PC-3 (cell line): Measurements from ENCODE around the gene MYOZ2. TPM values are rescaled to one million over a fixed set of nuclear protein-coding genes. Genes with fewer than 3 reads are reported as not detected.
A peak's percentile ranks its signal among the peaks of the same experiment; 100 is the strongest.

ENCODE experiments used
- ATAC-seq: fragments of 200-7000 bp; cut with Tn5 transposase; 2 replicates; pipeline ENCODE4 v1.9.1; 2020; ENCODE audit warnings: mild to moderate bottlenecking, moderate library complexity
- BruUV-seq: library from RNA; stranded (reverse); fragments of 400-500 nt; replicated peaks from 2 replicates; lab custom pipeline; 2021; lab: Mats Ljungman, UMichigan
- CTCF ChIA-PET: fragments of 300-600 bp; sonication (Branson Sonifier 250); formaldehyde crosslinking; loops from one replicate; lab custom pipeline; 2022; ENCODE audit warnings: antibody characterized with exemption; lab: Charles Lee
- POLR2A ChIA-PET: fragments of 300-600 bp; sonication (Branson Sonifier 250); formaldehyde crosslinking; loops from one replicate; lab custom pipeline; 2022; ENCODE audit warnings: antibody characterized with exemption; ENCODE audit not compliant: unreplicated experiment; lab: Charles Lee
- DNase-seq: peaks from one replicate; pipeline ENCODE4 v3.0.0-alpha.2; 2015
- H2AFZ ChIP-seq: fragments of 300-600 bp; sonication (generic); 2 replicates; pipeline ENCODE4 v1.6.0; 2016; ENCODE audit warnings: antibody characterized with exemption, low read length
- H3F3A ChIP-seq: fragments of 300-600 bp; sonication (generic); one replicate; pipeline ENCODE4 v1.6.0; 2017; ENCODE audit warnings: antibody characterized with exemption, low read length, control low read depth, mild to moderate bottlenecking; ENCODE audit not compliant: unreplicated experiment
- H3K27ac ChIP-seq: fragments of 300-600 bp; sonication (generic); 2 replicates; pipeline ENCODE4 v1.5.1; 2016; ENCODE audit warnings: mild to moderate bottlenecking, low read length
- H3K27me3 ChIP-seq: fragments of 300-600 bp; sonication (generic); 2 replicates; pipeline ENCODE4 v1.6.1; 2016; ENCODE audit warnings: low read length, mixed read lengths
- H3K36me3 ChIP-seq: fragments of 300-600 bp; sonication (generic); 2 replicates; pipeline ENCODE4 v1.6.1; 2016; ENCODE audit warnings: low read depth, mixed run types, low read length, mixed read lengths
- H3K4me1 ChIP-seq: fragments of 300-600 bp; sonication (generic); 2 replicates; pipeline ENCODE4 v1.5.1; 2016; ENCODE audit warnings: low read length; ENCODE audit not compliant: insufficient read depth
- H3K4me2 ChIP-seq: fragments of 300-600 bp; sonication (generic); 2 replicates; pipeline ENCODE4 v1.6.0; 2016; ENCODE audit warnings: low read length
- H3K4me3 ChIP-seq: fragments of 300-600 bp; sonication (generic); 2 replicates; pipeline ENCODE4 v1.5.1; 2016; ENCODE audit warnings: mild to moderate bottlenecking, low read length, mixed read lengths
- H3K79me2 ChIP-seq: fragments of 300-600 bp; sonication (generic); 2 replicates; pipeline ENCODE4 v1.6.1; 2017; ENCODE audit warnings: low read length, mixed read lengths
- H3K9ac ChIP-seq: fragments of 300-600 bp; sonication (generic); 2 replicates; pipeline ENCODE4 v1.6.0; 2016; ENCODE audit warnings: mild to moderate bottlenecking, low read length
- H3K9me2 ChIP-seq: fragments of 300-600 bp; sonication (generic); replicated peaks from 2 replicates; pipeline ENCODE4 v1.6.1; 2016; ENCODE audit warnings: mixed run types, low read length, mixed read lengths
- H3K9me3 ChIP-seq: fragments of 300-600 bp; sonication (generic); 2 replicates; pipeline ENCODE4 v1.6.1; 2016; ENCODE audit warnings: low read length, mixed read lengths
- H4K20me1 ChIP-seq: fragments of 300-600 bp; sonication (generic); 2 replicates; pipeline ENCODE4 v1.6.1; 2016; ENCODE audit warnings: low read length, mixed read lengths
- EZH2 ChIP-seq: fragments of 300-600 bp; sonication (generic); IDR thresholded peaks from one replicate; pipeline ENCODE4 v1.6.1; 2017; ENCODE audit warnings: antibody characterized with exemption, mild to moderate bottlenecking, low read length; ENCODE audit not compliant: unreplicated experiment
- EZH2phosphoT487 ChIP-seq: fragments of 300-600 bp; sonication (generic); IDR thresholded peaks from 2 replicates; pipeline ENCODE4 v1.6.1; 2018; ENCODE audit warnings: mild to moderate bottlenecking, antibody characterized with exemption, low read length, borderline replicate concordance
- intact Hi-C: fragments of 100-400 bp; cut with micrococcal nuclease; formaldehyde crosslinking; loops from 2 replicates; pipeline ENCODE4 v1.9.0; 2023
- total RNA-seq: library from RNA; depleted of rRNA; stranded (reverse); fragments of >200 nt; gene quantifications from 2 replicates; pipeline ENCODE4 v1.2.3, GENCODE V29; 2014
- TF ChIP-seq, protein P1 (sequence below): fragments of 300-600 bp; sonication (generic); conservative IDR thresholded peaks from 2 replicates; pipeline ENCODE4 v1.5.1; 2017; ENCODE audit warnings: antibody characterized with exemption, low read depth, mild to moderate bottlenecking, low read length

The MYOZ2 gene
- total RNA-seq, 1 experiment from 2014 or later, result not detected

DNA sequence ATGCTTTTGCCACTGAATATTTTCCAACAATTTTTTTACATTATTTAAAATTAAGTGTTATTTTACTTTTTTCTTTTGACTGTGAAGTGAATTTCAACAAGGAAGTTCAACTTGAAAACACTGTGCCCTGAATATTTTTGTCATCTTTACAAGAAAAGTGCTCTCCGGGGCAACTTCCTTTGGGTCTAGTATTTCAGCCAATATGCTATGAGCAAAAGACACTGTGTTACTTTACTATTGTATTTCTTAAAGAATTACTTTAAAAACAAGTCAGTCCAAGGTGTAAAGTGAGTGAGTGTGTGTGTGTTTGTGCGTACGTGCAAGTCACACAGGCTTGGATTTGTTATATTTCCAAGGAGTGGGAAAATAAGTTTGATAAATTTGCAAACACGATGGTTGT, 69.3 kb downstream of the MYOZ2 start:
- no peak overlapping the region for H3K27ac ChIP-seq
- H2AFZ ChIP-seq, result no peak overlapping the region
- ATAC-seq (no peak), DNase-seq (peak; percentile 32)
- no TSS peak for BruUV-seq
- no peaks in the 10 kb centered on the region for H3K9me3 ChIP-seq
- TF ChIP-seq EZH2 (no peak), EZH2phosphoT487 (no peak)
- TF ChIP-seq, protein P1, sequence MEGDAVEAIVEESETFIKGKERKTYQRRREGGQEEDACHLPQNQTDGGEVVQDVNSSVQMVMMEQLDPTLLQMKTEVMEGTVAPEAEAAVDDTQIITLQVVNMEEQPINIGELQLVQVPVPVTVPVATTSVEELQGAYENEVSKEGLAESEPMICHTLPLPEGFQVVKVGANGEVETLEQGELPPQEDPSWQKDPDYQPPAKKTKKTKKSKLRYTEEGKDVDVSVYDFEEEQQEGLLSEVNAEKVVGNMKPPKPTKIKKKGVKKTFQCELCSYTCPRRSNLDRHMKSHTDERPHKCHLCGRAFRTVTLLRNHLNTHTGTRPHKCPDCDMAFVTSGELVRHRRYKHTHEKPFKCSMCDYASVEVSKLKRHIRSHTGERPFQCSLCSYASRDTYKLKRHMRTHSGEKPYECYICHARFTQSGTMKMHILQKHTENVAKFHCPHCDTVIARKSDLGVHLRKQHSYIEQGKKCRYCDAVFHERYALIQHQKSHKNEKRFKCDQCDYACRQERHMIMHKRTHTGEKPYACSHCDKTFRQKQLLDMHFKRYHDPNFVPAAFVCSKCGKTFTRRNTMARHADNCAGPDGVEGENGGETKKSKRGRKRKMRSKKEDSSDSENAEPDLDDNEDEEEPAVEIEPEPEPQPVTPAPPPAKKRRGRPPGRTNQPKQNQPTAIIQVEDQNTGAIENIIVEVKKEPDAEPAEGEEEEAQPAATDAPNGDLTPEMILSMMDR, result no peak
- POLR2A ChIA-PET, result no interaction called here
- intact Hi-C loops, result no loop called here
- H3F3A ChIP-seq, result peaks cover 3% of the 10 kb centered on the region
- no peak overlapping the region for H3K4me2 ChIP-seq
- H3K4me1 ChIP-seq, result peaks cover 20% of the 10 kb centered on the region
- no peaks in the 10 kb centered on the region for H3K36me3 ChIP-seq
- no peaks in the 10 kb centered on the region for H3K27me3 ChIP-seq
- H4K20me1 ChIP-seq, result no peaks in the 10 kb centered on the region
- CTCF ChIA-PET, result no interaction called here
- no peaks in the 10 kb centered on the region for H3K79me2 ChIP-seq
- H3K9me2 ChIP-seq, result 0 out of 2 replicates have a peak, but pooled peaks cover 6% of the 10 kb centered on the region
- no peak overlapping the region for H3K9ac ChIP-seq
- H3K4me3 ChIP-seq, result no peak overlapping the region

DNA sequence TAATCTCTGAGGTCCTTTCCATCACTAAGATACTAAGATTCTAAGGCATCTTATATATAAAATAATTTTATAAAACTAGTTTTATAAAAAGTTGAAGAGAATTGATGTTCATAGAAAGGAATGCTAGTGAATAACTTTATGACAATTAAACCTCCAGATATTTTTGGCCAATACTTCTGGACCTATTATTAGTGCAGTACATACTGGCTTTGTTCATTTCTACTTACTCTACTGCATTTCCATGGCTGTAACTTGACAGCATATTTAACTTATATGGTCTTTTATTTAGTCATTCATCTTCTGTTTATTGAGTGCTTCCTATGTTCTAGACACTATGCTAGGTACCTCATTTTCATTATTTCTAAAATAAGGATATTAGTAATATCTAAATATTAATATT, 70.1 kb downstream of the MYOZ2 start:
- Histone ChIP-seq H3K4me3 (no peak overlapping the region), H3K27ac (no peak overlapping the region), H3K27me3 (no peaks in the 10 kb centered on the region), H3K9ac (no peak overlapping the region), H2AFZ (no peak overlapping the region), H3K9me3 (no peaks in the 10 kb centered on the region), H4K20me1 (no peaks in the 10 kb centered on the region), H3K36me3 (no peaks in the 10 kb centered on the region), H3K4me1 (peaks cover 28% of the 10 kb centered on the region), H3K79me2 (no peaks in the 10 kb centered on the region; the same call in 1 of the 2 replicates), H3K4me2 (no peak overlapping the region), H3K9me2 (0 out of 2 replicates have a peak, but pooled peaks cover 6% of the 10 kb centered on the region), H3F3A (peaks cover 7% of the 10 kb centered on the region)
- ChIA-PET CTCF (no interaction called here), POLR2A (no interaction called here)
- TF ChIP-seq, protein P1, result no peak
- TF ChIP-seq EZH2phosphoT487, result no peak
- no peak for TF ChIP-seq EZH2
- intact Hi-C loops, result no loop called here
- BruUV-seq, result no TSS peak
- no peak for ATAC-seq
- no peak for DNase-seq

DNA sequence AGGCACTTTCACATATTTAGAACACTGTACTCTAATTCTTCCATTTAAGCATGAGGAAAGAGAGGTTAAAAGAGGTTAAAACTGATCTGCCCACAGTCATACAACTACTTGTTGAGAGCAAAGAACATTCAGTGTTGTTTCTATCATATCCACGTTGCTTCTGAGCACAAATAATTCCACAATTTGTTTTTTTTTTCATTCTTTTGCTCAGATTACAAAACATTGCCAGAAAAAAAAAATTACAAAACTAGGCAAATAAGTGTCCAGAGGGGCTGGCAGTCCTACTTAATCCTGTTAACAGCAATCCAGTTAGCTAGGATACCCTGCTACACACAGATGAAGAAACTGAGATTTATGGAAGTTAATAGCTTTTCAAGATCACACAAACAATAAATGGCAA, 70.5 kb downstream of the MYOZ2 start:
- Histone ChIP-seq H3K79me2 (peaks cover 4% of the 10 kb centered on the region), H3K9me2 (0 out of 2 replicates have a peak, but pooled peaks cover 6% of the 10 kb centered on the region), H3K4me2 (no peak overlapping the region), H3K27ac (no peak overlapping the region), H2AFZ (no peak overlapping the region), H3K36me3 (no peaks in the 10 kb centered on the region), H3K9me3 (no peaks in the 10 kb centered on the region), H3F3A (peaks cover 7% of the 10 kb centered on the region), H4K20me1 (no peaks in the 10 kb centered on the region), H3K4me1 (peaks cover 32% of the 10 kb centered on the region), H3K4me3 (no peak overlapping the region), H3K9ac (no peak overlapping the region), H3K27me3 (no peaks in the 10 kb centered on the region)
- ChIA-PET CTCF (no interaction called here), POLR2A (no interaction called here)
- TF ChIP-seq EZH2, result no peak
- no peak for TF ChIP-seq EZH2phosphoT487
- TF ChIP-seq, protein P1, result no peak
- DNase-seq (no peak), ATAC-seq (no peak)
- intact Hi-C loops, result no loop called here
- no TSS peak for BruUV-seq
